Nephron progenitor cell (in vitro differentiated cells): ENCODE data around the gene SHISA9.
"Not testable (repeated sequence)": the region's sequence is repeated elsewhere in the genome, so short reads cannot be mapped to it uniquely, and the experiment has no call there.

Source experiments
- DNase-seq: peaks from one replicate; pipeline ENCODE4 v3.0.0; 2021
- H3K27ac Mint-ChIP-seq: 2 replicates; pipeline ENCODE4 v1.8.0; 2021; ENCODE audit warnings: mild to moderate bottlenecking, moderate library complexity, mixed read lengths
- H3K27me3 Mint-ChIP-seq: 2 replicates; pipeline ENCODE4 v1.8.0; 2021; ENCODE audit warnings: mild to moderate bottlenecking, low read depth, mixed read lengths; ENCODE audit not compliant: poor library complexity
- H3K36me3 Mint-ChIP-seq: 2 replicates; pipeline ENCODE4 v1.8.0; 2021; ENCODE audit warnings: low read depth, mixed read lengths
- H3K4me1 Mint-ChIP-seq: 2 replicates; pipeline ENCODE4 v1.8.0; 2021; ENCODE audit warnings: mixed read lengths
- H3K4me3 Mint-ChIP-seq: 2 replicates; pipeline ENCODE4 v1.8.0; 2021; ENCODE audit warnings: mild to moderate bottlenecking, moderate library complexity, mixed read lengths
- H3K9me3 Mint-ChIP-seq: 2 replicates; pipeline ENCODE4 v1.8.0; 2021; ENCODE audit warnings: mild to moderate bottlenecking, moderate library complexity, mixed read lengths
- TF ChIP-seq, protein P1 (sequence below): fragments of 200-600 bp; sonication (generic); IDR thresholded peaks from 2 replicates; pipeline ENCODE4 v1.5.0; 2021; ENCODE audit warnings: antibody characterized with exemption

The SHISA9 gene

DNA sequence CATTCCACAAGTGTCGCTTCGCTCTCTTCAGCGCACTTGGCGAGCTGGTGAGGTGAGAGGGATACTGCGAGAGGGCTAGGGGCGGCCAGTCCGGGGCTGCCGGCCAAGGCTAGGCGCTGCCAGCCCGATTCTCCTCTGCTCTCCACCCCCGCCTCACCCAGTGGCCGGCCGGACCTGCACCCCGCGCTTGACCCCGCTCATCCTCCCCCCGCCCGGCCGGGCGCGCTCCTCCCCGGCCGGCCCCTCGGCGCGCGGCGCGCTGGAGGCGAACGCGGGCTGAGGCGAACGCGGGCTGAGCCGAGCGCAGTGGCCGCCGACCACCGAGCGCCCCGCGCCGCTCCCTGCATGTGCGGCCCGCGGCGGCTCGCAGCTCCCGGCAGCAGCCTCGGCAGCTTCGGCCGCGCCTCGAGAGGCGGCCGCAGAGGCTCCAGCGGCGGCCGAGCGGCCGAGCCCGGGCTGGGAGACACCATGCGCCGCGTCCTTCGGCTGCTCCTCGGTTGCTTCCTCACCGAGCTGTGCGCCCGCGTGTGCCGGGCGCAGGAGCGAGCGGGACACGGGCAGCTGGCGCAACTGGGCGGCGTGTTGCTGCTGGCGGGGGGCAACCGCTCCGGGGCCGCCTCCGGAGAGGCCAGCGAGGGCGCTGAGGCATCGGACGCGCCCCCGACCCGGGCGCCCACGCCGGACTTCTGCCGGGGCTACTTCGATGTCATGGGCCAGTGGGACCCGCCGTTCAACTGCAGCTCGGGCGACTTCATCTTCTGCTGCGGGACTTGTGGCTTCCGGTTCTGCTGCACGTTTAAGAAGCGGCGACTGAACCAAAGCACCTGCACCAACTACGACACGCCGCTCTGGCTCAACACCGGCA is at the start of gene SHISA9:
Gene SHISA9 (plus strand): TSS at position 2 of the 865 bp plus-strand sequence.
- Mint-ChIP-seq H3K4me3 (peak within 1 kb of the TSS; percentile 82), H3K27me3 (peaks cover 73% of the 10 kb centered on the region), H3K9me3 (no peaks in the 10 kb centered on the region), H3K27ac (no peak within 1 kb of the TSS), H3K36me3 (no peaks in the 10 kb centered on the region), H3K4me1 (peaks cover 23% of the 10 kb centered on the region)
- TF ChIP-seq, protein P1, sequence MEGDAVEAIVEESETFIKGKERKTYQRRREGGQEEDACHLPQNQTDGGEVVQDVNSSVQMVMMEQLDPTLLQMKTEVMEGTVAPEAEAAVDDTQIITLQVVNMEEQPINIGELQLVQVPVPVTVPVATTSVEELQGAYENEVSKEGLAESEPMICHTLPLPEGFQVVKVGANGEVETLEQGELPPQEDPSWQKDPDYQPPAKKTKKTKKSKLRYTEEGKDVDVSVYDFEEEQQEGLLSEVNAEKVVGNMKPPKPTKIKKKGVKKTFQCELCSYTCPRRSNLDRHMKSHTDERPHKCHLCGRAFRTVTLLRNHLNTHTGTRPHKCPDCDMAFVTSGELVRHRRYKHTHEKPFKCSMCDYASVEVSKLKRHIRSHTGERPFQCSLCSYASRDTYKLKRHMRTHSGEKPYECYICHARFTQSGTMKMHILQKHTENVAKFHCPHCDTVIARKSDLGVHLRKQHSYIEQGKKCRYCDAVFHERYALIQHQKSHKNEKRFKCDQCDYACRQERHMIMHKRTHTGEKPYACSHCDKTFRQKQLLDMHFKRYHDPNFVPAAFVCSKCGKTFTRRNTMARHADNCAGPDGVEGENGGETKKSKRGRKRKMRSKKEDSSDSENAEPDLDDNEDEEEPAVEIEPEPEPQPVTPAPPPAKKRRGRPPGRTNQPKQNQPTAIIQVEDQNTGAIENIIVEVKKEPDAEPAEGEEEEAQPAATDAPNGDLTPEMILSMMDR, result no peak
- peak; percentile 64 for DNase-seq

DNA sequence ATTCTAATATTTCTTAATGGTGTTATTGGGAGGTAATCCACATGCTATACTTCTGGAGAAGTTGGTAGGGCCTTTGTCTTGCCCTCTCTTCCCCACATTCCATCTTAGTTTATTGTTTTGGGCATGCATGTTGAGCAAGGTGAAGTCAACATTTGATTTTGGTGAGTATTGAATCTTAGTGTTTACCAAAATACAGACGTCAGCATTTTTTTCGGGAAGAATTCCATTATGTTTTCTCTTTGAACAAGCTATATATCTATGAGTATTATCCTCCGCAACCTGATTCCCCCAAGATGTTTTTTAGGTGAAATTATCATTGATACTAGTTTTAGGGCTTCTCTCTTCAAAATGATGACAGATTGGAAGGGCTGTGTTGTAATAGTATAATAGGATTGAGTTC is 47.4 kb upstream of the SHISA9 start:
- H3K4me1 Mint-ChIP-seq, result no peaks in the 10 kb centered on the region
- no peaks in the 10 kb centered on the region for H3K36me3 Mint-ChIP-seq
- no peak for DNase-seq
- no peak overlapping the region for H3K27ac Mint-ChIP-seq
- TF ChIP-seq, protein P1, result no peak
- peaks cover 24% of the 10 kb centered on the region for H3K9me3 Mint-ChIP-seq
- H3K27me3 Mint-ChIP-seq, result no peaks in the 10 kb centered on the region
- H3K4me3 Mint-ChIP-seq, result no peak overlapping the region

DNA sequence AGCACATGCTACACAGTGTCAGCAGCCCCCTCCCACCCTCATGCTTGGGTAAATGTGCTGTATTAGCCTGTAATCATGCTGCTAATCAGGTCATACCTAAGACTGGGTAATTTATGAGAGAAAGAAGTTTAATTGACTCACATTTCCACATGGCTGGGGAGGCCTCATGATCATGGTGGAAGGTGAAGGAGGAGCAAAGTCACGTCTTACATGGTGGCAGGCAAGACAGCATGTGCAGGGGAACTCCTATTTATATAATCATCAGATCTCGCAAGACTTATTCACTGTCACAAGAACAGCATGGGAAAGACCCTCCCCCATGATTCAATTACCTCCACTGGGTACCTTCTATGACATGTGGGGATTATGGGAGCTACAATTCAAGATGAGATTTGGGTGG is 44.0 kb upstream of the SHISA9 start:
- H3K9me3 Mint-ChIP-seq, result peaks cover 24% of the 10 kb centered on the region
- DNase-seq, H3K27me3 Mint-ChIP-seq, H3K27ac Mint-ChIP-seq, H3K4me3 Mint-ChIP-seq, H3K4me1 Mint-ChIP-seq, H3K36me3 Mint-ChIP-seq: not testable (repeated sequence)

DNA sequence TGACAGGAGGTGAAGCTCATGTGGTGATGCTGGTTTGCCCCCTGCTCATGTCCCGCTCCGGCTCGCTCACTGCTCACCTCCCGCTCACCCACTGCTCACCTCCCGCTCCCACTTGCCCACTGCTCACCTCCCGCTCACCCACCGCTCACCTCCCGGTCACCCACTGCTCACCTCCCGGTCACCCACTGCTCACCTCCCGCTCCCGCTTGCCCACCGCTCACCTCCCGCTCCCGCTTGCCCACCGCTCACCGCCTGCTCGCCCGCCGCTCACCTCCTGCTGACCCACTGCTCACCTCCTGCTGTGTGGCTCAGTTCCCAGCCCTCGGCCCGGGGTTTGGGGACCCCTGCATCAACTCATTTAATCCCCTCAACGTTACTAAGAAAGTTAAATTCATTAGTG is 39.1 kb upstream of the SHISA9 start:
- Mint-ChIP-seq H3K4me3 (no peak overlapping the region), H3K9me3 (peaks cover 4% of the 10 kb centered on the region), H3K36me3 (no peaks in the 10 kb centered on the region), H3K27ac (no peak overlapping the region), H3K4me1 (no peaks in the 10 kb centered on the region), H3K27me3 (peaks cover 10% of the 10 kb centered on the region)
- TF ChIP-seq, protein P1, result no peak
- no peak for DNase-seq

DNA sequence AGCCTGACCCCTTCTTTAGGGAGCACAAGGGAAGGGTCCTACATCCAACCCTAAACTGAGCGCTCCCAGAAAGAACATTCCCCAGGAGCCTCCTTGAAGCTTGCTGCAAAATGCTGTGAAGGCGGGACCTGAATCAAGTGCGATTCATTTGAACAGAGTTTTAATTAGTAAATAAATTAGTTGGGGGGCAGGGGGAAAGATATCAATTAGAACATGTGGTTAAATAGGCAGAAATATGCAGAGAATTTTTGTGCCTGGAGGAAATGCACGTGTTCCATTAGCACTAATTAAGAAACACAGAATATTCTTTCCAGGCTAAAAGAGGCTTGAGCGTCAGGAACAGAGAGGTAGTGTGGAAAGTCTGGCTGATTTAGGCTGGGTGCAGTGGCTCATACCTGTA is 38.5 kb upstream of the SHISA9 start:
- Mint-ChIP-seq H3K27ac (no peak overlapping the region), H3K4me3 (no peak overlapping the region), H3K4me1 (no peaks in the 10 kb centered on the region), H3K27me3 (peaks cover 10% of the 10 kb centered on the region), H3K9me3 (no peaks in the 10 kb centered on the region), H3K36me3 (no peaks in the 10 kb centered on the region)
- DNase-seq, result no peak
- TF ChIP-seq, protein P1, result no peak

DNA sequence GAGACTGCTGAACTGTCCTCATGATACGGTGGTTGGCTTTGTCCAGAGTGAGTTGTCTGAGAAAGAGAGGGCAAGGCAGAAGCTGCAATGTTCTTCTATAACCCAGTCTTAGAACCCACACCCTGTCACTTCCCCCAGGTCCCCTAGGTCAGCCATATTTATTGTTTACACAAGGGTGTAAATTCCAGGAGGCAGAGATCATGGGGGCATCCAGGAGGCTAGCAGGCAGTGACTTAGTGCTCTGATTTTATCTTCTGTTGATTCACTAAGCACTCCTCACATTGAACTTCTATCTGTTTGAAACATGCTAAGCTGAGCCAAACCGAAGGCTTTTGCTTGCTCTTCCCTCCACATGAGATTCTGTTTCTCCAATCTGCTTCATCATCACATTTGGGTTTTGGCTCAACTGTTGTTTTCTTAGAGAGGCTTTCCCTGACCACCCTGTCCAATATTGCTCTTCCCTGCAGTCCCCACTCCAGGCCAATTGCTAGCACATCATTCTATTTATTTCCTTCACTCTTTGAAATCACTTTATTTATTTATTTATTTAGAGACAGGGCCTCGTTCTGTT is 34.3 kb upstream of the SHISA9 start:
- H3K27ac Mint-ChIP-seq, result no peak overlapping the region
- no peak for DNase-seq
- H3K36me3 Mint-ChIP-seq, result no peaks in the 10 kb centered on the region
- peaks cover 10% of the 10 kb centered on the region for H3K27me3 Mint-ChIP-seq
- H3K4me1 Mint-ChIP-seq, result no peaks in the 10 kb centered on the region
- H3K9me3 Mint-ChIP-seq, result no peaks in the 10 kb centered on the region
- no peak overlapping the region for H3K4me3 Mint-ChIP-seq
- TF ChIP-seq, protein P1, result no peak
